ENCODE results near the gene SYNC.
A peak's percentile ranks its signal among the peaks of the same experiment; 100 is the strongest.
"Not testable (repeated sequence)": the region's sequence is repeated elsewhere in the genome, so short reads cannot be mapped to it uniquely, and the experiment has no call there.

Gene SYNC

GRCh38 chr1:32724678-32725614 lies 22.4 kb upstream of the SYNC start:
- peak; percentile 79 for ATAC-seq
- DNase-seq: peak; percentile 15

GRCh38 chr1:32719681-32720275 lies 17.2 kb upstream of the SYNC start:
- ATAC-seq: no peak
- no peak for DNase-seq

GRCh38 chr1:32718527-32718926 lies 16.0 kb upstream of the SYNC start:
- ATAC-seq (no peak), DNase-seq (no peak)

- ATAC-seq (no peak), DNase-seq (no peak)
Observed at GRCh38 chr1:32718036-32718435, 15.5 kb upstream of the SYNC start.

GRCh38 chr1:32717503-32717902 lies 14.9 kb upstream of the SYNC start:
- DNase-seq: no peak
- ATAC-seq: no peak

DNA sequence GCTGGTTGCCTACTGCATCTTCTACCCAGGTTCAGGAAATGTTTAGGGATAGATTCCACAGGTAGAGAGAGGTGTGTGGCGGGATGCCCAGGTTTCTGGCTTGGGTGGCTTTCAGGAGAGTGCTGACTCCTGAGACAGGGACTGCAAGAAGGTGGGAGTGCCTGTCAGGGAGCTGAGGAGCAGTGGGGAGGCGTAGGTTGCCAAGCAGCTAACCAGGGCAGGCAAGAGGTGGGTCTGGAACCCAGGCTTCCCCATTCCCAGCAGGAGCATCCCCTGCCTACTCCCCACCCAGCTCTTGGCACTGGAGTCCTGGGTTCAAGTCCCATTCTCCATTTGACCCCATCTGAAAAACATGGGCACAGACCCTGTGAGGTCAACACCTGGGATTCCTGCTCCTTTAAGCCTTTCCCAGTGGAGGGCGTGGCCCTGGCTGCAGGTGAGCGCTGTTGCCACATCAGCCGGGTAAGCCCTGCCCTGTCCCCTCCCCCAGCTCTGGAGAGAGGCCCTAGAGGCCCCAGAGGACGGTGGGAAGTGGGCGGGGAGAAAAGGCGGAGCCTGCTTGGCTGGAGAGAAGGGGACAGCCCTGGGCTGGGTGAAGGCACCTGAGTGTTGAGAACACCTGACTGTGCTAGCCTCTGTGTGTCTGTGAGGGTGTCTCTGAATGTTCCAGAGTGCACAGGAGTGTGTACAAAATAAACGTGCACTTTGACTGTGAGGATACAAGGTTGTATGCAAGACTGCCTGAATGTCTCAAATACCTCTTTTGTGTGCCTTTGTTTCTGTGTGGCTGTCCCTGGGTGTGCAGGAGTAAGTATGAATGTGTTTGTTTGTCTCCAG lies 14.0 kb upstream of the SYNC start:
- DNase-seq: peak; percentile 68
- peak; percentile 38 for ATAC-seq

- no peak for ATAC-seq
- no peak for DNase-seq
Observed at GRCh38 chr1:32715901-32716311, 13.3 kb upstream of the SYNC start.

DNA sequence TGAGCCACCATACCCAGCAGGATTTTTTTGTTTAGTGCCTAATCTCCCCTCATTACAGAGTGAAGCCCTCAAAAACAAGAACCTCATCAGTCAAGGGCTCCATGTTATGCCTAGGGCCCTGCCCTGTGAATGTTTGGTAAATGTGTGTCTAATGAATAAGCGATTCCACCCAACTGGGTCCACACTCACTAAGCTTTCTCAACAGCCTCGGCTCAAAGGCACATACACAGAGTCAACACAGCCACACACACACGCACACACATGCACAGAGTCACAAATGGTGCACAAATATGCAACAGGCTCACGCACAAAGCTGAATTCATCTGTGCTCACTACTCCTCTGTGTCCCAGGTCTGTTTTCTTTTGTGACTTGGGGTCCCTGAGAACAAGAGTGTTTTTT lies 11.7 kb upstream of the SYNC start:
- DNase-seq (no peak), ATAC-seq (no peak)

- DNase-seq (no peak), ATAC-seq (no peak)
Observed at GRCh38 chr1:32713081-32713480, 10.5 kb upstream of the SYNC start.

GRCh38 chr1:32711221-32711620 lies 8.7 kb upstream of the SYNC start:
- not testable (repeated sequence) for ATAC-seq, DNase-seq

DNA sequence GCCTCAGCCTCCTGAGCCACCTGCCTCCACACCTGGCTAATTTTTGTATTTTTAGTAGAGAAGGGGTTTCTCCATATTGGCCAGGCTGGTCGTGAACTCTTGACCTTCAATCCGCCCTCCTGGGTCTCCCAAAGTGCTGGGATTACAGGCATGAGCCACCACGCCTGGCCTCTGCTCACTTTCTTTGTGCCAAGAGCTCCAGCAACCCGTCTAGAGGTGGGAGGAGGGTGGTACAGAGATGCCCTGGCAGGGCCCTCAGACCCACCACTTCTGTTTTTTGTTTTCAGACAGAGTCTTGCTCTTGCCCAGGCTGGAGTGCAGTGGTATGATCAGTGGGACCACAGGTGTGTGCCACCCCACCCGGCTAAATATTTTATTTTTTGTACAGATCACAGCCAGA lies 6.9 kb upstream of the SYNC start:
- DNase-seq: no peak

GRCh38 chr1:32709075-32709474 lies 6.5 kb upstream of the SYNC start:
- no peak for ATAC-seq
- DNase-seq: no peak

More for the DNA sequence above, 6.9 kb upstream of the SYNC start:
- ATAC-seq: no peak

DNA sequence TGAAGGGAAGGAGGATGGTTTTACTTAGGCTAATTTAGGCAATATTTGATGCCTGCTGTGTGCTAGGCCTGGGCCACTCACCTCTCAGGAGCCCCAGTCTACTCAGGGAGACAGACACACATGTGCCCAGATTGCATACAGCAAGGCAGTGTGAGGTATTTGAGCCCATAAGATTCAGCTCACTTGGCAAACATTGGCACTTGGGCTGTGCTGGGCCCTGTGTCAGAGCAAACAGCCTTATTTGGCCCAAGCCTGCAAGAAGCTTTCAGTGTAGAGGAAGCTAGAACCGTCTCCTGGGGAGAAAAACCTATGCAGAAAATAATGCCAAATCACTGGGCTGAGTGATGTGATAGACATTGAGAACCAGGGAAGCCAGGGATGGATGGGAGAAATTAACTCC lies 3.9 kb upstream of the SYNC start:
- no peak for DNase-seq
- ATAC-seq: no peak

- ATAC-seq (no peak), DNase-seq (no peak)
Observed at GRCh38 chr1:32705516-32705915, 2.9 kb upstream of the SYNC start.

DNA sequence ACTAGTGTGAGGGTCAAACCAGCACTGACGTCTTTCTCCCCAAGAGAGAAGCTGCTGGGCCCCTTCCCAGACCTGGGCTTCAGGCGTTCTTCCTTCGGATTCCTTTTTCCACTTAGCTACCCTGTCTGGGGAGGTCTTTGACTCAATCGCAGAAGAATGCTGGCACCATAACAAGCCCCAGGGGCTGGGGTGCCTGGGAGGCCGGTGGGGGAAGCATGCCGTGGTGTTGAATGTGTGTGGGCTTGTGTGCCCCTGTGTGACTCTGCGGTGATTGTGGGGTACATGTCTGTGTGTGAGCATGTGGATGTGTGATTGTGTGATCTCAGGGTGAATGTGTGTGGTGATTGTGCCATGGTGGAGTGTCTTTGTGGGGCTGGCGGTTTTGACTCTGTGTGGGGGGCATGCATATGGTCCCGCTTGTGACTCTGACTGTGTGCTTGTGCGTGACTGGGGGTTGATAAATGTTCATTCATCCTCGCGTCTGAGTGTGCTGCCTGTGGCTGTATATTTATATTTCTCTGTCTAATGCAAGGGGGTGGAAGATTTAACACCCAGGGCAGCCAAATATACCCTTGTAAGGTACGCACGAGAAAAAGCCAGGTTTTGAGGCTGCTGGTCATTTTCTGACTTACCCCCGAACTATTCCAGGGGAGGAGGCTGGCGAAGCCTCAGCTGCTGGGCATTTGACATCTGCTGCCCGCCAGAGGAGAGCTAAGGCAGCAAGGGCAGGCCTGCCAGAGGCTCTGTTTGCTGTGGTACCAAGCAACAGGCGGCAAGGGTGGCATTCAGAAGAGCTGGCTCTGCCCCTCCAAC lies 1.1 kb upstream of the SYNC start:
- no peak for DNase-seq
- ATAC-seq: no peak

DNA sequence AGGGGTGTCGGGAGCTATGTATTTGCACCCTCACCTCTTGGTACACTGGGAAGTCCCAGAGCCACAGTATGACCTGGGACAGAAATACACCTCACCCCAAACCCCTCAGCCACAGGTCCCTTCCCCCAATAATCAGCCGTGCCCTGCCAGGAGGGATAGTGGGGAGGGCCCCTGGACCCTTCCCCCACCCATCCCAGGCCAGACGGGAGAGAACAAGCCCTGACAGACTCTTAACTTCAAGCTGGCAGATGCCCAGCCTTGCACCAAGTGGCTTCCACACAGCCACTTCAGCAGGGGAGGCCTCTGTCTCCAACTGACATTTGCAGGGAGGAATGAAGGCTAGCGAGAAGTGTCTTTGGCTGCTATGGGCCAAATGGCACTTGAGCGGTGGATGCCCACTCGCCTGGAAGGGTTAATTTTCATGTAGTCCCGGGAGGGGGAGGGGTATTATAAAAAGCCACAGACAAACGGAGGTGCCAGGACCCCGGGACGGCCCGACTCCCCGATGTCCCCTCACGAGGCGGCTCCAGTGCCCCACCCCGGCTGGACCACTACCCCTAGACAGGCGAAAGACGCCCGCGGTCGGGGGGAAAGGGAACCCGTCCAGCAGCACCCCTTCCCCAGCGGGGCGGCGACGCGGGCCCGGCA lies 495 bp downstream of the SYNC start:
- DNase-seq: no peak
- ATAC-seq: no peak

DNA sequence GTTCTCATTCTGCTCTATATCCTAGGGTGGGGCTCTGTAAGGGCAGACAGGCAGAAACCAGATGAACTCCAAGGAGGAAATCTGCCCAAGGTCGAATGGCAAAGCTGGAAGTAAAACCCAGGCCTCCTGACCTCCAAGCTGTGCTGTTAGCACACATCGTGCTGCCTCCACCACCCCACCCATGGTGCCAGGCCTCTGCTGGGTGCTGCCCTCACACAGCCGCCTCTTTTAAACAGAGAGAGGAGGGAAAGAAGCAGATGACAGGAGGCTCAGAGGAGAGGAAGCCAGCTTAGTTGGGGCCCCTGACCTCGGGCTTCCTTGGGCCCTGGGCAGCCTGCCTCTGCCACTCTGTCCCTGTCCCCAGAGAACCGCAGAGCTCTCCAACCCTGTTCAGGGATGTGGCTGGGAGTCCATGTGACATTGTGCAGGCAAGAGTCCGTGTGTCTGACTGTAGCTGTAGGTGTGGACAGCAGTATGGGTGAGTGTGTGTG lies 1.1 kb downstream of the SYNC start:
- ATAC-seq (no peak), DNase-seq (no peak)

- not testable (repeated sequence) for DNase-seq, ATAC-seq
Observed at GRCh38 chr1:32696996-32697395, 5.6 kb downstream of the SYNC start.

DNA sequence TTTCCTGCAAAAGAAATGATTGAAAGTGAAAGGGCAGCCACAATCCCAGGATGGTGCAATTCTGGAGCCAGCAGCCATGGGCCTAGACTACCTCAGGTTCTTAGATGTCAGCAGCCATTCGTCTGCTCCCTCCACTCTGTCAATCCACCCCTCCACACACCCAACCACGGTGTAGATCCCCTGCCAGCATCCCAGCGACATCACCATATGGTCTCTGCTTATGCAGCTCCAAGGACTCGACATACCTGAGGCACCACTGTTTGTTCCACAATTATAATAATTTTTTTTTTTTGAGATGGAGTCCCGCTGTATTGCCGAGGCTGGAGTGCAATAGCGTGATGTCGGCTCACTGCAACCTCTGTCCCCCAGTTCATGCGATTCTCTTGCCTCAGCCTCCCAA lies 6.5 kb downstream of the SYNC start:
- no peak for DNase-seq

GRCh38 chr1:32695098-32695904 lies 7.3 kb downstream of the SYNC start:
- DNase-seq (no peak), ATAC-seq (no peak)

More for the DNA sequence above, 6.5 kb downstream of the SYNC start:
- no peak for ATAC-seq
